ENCODE measurements around the gene ZNF678.

DNA sequence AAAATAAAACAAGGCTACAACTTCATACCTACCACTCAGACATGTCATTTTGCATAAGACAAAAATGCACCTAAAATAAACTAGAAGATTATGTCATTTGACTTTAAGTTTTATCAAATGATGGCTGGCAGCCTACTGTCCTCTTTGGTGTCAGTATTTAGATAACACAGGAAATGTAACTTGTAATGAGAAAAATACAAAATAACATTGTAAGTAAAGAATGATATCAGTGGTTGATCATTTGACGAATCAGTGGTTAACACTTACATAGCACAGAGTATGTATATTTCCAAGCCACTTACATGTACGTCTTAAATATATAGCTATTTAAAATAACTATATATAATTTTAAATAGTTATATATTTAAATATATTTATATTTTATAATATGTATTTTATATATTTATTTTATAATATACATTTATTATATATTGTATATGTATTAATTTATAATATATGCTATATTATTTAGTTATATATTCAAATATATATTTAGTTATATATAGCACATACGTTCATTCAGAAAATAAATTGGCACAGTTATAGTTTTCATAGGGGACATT is 44.1 kb downstream of the ZNF678 start:
- TF ChIP-seq, protein P1, sequence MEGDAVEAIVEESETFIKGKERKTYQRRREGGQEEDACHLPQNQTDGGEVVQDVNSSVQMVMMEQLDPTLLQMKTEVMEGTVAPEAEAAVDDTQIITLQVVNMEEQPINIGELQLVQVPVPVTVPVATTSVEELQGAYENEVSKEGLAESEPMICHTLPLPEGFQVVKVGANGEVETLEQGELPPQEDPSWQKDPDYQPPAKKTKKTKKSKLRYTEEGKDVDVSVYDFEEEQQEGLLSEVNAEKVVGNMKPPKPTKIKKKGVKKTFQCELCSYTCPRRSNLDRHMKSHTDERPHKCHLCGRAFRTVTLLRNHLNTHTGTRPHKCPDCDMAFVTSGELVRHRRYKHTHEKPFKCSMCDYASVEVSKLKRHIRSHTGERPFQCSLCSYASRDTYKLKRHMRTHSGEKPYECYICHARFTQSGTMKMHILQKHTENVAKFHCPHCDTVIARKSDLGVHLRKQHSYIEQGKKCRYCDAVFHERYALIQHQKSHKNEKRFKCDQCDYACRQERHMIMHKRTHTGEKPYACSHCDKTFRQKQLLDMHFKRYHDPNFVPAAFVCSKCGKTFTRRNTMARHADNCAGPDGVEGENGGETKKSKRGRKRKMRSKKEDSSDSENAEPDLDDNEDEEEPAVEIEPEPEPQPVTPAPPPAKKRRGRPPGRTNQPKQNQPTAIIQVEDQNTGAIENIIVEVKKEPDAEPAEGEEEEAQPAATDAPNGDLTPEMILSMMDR (IDR thresholded peaks at IDR 0.05), result no peak
- TF ChIP-seq EP300 (IDR thresholded peaks at IDR 0.05) (no peak), POLR2A (IDR thresholded peaks at IDR 0.05) (no peak)
